SU-DHL-6 (cell line): ENCODE results near the gene GAS7.

ENCODE experiments used
- EZH2phosphoT487 ChIP-seq: fragments of 200-600 bp; sonication (generic), shearing (Covaris generic); conservative IDR thresholded peaks from 2 replicates; pipeline ENCODE4 v1.6.1; 2018; ENCODE audit warnings: mild to moderate bottlenecking, antibody characterized with exemption, low read length, moderate library complexity, mixed read lengths
- TF ChIP-seq, protein P1 (sequence below): fragments of 200-600 bp; sonication (generic); IDR thresholded peaks from one replicate; pipeline ENCODE4 v1.5.1; 2017; ENCODE audit warnings: antibody characterized with exemption, mild to moderate bottlenecking, low read length, moderate library complexity; ENCODE audit not compliant: insufficient read depth, poor library complexity, severe bottlenecking

DNA sequence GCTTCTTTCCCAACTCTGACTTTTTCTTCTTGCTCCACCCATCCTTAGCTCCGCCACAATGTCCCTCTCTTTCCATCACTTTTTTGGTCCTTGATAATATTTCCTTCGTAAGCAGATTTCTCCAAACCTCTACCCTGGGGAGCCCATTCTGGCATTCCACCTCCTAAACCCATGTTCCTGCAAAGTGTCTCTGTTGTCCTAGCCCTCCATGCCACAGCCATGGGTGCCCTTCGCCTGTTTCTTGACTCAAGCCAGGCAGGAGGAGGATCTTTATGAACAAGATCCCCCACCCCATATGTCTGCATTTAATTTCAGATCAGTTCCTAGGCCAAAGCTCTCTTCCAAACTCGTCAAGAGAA lies 42.4 kb downstream of the GAS7 start:
- TF ChIP-seq, protein P1, sequence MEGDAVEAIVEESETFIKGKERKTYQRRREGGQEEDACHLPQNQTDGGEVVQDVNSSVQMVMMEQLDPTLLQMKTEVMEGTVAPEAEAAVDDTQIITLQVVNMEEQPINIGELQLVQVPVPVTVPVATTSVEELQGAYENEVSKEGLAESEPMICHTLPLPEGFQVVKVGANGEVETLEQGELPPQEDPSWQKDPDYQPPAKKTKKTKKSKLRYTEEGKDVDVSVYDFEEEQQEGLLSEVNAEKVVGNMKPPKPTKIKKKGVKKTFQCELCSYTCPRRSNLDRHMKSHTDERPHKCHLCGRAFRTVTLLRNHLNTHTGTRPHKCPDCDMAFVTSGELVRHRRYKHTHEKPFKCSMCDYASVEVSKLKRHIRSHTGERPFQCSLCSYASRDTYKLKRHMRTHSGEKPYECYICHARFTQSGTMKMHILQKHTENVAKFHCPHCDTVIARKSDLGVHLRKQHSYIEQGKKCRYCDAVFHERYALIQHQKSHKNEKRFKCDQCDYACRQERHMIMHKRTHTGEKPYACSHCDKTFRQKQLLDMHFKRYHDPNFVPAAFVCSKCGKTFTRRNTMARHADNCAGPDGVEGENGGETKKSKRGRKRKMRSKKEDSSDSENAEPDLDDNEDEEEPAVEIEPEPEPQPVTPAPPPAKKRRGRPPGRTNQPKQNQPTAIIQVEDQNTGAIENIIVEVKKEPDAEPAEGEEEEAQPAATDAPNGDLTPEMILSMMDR, result no peak
- TF ChIP-seq EZH2phosphoT487, result no peak
